Adrenal gland (tissue), 5 donors: ENCODE measurements around the gene TRIM62.

Source experiments
- POLR2A ChIP-seq, 2 donors: fragments of 450-650 bp; IDR thresholded peaks; one replicate each; pipeline ENCODE4 v1.6.1; 2017; ENCODE audit warnings: antibody characterized with exemption in 2 of 2, mild to moderate bottlenecking in 2 of 2, moderate library complexity in 1 of 2
- TF ChIP-seq, protein P1 (sequence below), 6 experiments: fragments of 450-650 bp in 4 of 6; fragments of 200-600 bp in 2 of 6; sonication (generic) in 1 of 6; IDR thresholded peaks; 1 replicate in 5 of 6; 2 replicates in 1 of 6; pipeline versions ENCODE4 v1.5.1 to v1.8.0; 2016 to 2021; ENCODE audit warnings: antibody characterized with exemption in 6 of 6, mild to moderate bottlenecking in 2 of 6, moderate library complexity in 1 of 6
- donor health status: DM: no; HTN: no; CAD: no.

DNA sequence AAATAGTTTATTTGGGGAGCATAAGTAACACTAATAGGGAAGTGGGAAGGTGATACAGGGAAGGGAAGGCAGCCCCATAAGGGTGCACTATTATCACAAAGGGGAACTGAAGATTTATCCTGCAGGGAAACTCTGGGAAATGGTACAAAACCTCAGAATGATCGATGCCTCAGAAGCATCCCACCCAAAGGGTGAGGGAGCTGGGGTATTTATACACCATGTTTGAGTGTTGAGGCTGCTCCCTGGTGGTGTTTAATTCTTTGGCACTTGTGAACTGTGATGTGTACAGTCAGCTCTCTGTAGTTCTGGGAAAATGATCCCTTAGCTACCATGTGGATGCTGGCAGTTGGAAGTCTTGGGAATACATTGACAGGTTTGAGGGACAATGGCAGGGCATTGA, 5.1 kb upstream of the TRIM62 start:
- no peak for TF ChIP-seq POLR2A (IDR thresholded peaks at IDR 0.05)
- TF ChIP-seq, protein P1, sequence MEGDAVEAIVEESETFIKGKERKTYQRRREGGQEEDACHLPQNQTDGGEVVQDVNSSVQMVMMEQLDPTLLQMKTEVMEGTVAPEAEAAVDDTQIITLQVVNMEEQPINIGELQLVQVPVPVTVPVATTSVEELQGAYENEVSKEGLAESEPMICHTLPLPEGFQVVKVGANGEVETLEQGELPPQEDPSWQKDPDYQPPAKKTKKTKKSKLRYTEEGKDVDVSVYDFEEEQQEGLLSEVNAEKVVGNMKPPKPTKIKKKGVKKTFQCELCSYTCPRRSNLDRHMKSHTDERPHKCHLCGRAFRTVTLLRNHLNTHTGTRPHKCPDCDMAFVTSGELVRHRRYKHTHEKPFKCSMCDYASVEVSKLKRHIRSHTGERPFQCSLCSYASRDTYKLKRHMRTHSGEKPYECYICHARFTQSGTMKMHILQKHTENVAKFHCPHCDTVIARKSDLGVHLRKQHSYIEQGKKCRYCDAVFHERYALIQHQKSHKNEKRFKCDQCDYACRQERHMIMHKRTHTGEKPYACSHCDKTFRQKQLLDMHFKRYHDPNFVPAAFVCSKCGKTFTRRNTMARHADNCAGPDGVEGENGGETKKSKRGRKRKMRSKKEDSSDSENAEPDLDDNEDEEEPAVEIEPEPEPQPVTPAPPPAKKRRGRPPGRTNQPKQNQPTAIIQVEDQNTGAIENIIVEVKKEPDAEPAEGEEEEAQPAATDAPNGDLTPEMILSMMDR (IDR thresholded peaks at IDR 0.05), result no peak
